Measurements from ENCODE around the gene LSM2. TPM values are rescaled to one million over a fixed set of nuclear protein-coding genes. Genes with fewer than 3 reads are reported as not detected.

LSM2 gene
- total and polyA plus RNA-seq, 9 of the 15 experiments (the other 6 are each of a cell fraction or from before 2014, with no cell fraction given), result 154 to 407 (median 223) TPM

DNA sequence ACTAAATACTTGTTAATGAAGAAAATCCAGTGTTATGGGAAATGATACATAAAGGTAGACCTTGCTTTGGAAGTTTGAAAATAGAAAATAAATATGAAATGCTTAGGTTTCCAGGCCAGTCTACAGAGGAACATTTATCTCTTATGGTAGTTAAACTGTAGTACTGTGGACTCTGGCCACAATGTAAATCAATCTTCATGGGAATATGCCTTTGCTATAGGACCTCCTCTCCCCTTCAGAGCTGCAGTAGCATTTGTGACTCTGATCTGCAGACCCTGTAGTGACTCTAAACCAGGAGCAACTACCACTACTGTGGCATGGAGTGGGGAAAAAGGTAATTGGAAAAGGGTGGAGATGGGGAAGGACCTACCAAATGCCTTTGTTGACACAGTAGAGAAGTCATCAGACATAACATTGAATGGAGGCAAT, 13.1 kb upstream of the LSM2 start:
- H3K36me3 ChIP-seq (ENCODE audit: control insufficient read depth, insufficient read depth, low read length), result peaks cover 23% of the 10 kb centered on the region
- ATAC-seq (no peak), FAIRE-seq (no peak), DNase-seq (ENCODE audit: extremely low read depth in 1 of 4, low spot score in 3 of 4) (peak in 1 of 4 experiments; percentile 49)
- peak overlapping the region; percentile 89 for H3K4me2 ChIP-seq (ENCODE audit: insufficient read depth, low read length)
- TF ChIP-seq ILF3 (IDR thresholded peaks at IDR 0.05; ENCODE audit: borderline replicate concordance) (no peak), NR2C2 (CRISPR knock-in tag; IDR thresholded peaks at IDR 0.05) (peak; percentile 46; the same call in 1 of the 2 replicates), NR2C2 (tag; IDR thresholded peaks at IDR 0.05) (no peak), FOXA3 (CRISPR knock-in tag; conservative IDR thresholded peaks at IDR 0.05 in 1 of 2, IDR thresholded peaks at IDR 0.05 in 1 of 2) (peak; percentile 87 to 95; a peak in 3 of 4 replicates), KAT7 (CRISPR knock-in tag; IDR thresholded peaks at IDR 0.05; ENCODE audit: borderline replicate concordance) (0 out of 2 replicates have a peak, but pooled peaks have one; percentile 29), TEAD2 (tag; IDR thresholded peaks at IDR 0.05) (no peak), PRMT5 (CRISPR knock-in tag; IDR thresholded peaks at IDR 0.05) (no peak), U2AF2 (optimal IDR thresholded peaks at IDR 0.05; ENCODE audit: low read depth, low read length) (no peak), FOSL1 (tag; conservative IDR thresholded peaks at IDR 0.05) (no peak), SUPT5H (IDR thresholded peaks at IDR 0.05) (no peak), ZNF551 (CRISPR knock-in tag; IDR thresholded peaks at IDR 0.05) (no peak), MAZ (CRISPR knock-in tag; conservative IDR thresholded peaks at IDR 0.05 in 1 of 2, IDR thresholded peaks at IDR 0.05 in 1 of 2) (0 out of 4 replicates have a peak, but pooled peaks of 1 of the 2 experiments have one; percentile 26)
- TF ChIP-seq, protein P1, sequence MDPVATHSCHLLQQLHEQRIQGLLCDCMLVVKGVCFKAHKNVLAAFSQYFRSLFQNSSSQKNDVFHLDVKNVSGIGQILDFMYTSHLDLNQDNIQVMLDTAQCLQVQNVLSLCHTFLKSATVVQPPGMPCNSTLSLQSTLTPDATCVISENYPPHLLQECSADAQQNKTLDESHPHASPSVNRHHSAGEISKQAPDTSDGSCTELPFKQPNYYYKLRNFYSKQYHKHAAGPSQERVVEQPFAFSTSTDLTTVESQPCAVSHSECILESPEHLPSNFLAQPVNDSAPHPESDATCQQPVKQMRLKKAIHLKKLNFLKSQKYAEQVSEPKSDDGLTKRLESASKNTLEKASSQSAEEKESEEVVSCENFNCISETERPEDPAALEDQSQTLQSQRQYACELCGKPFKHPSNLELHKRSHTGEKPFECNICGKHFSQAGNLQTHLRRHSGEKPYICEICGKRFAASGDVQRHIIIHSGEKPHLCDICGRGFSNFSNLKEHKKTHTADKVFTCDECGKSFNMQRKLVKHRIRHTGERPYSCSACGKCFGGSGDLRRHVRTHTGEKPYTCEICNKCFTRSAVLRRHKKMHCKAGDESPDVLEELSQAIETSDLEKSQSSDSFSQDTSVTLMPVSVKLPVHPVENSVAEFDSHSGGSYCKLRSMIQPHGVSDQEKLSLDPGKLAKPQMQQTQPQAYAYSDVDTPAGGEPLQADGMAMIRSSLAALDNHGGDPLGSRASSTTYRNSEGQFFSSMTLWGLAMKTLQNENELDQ (CRISPR knock-in tag; IDR thresholded peaks at IDR 0.05; ENCODE audit: borderline replicate concordance), result no peak
- TF ChIP-seq, protein P2, sequence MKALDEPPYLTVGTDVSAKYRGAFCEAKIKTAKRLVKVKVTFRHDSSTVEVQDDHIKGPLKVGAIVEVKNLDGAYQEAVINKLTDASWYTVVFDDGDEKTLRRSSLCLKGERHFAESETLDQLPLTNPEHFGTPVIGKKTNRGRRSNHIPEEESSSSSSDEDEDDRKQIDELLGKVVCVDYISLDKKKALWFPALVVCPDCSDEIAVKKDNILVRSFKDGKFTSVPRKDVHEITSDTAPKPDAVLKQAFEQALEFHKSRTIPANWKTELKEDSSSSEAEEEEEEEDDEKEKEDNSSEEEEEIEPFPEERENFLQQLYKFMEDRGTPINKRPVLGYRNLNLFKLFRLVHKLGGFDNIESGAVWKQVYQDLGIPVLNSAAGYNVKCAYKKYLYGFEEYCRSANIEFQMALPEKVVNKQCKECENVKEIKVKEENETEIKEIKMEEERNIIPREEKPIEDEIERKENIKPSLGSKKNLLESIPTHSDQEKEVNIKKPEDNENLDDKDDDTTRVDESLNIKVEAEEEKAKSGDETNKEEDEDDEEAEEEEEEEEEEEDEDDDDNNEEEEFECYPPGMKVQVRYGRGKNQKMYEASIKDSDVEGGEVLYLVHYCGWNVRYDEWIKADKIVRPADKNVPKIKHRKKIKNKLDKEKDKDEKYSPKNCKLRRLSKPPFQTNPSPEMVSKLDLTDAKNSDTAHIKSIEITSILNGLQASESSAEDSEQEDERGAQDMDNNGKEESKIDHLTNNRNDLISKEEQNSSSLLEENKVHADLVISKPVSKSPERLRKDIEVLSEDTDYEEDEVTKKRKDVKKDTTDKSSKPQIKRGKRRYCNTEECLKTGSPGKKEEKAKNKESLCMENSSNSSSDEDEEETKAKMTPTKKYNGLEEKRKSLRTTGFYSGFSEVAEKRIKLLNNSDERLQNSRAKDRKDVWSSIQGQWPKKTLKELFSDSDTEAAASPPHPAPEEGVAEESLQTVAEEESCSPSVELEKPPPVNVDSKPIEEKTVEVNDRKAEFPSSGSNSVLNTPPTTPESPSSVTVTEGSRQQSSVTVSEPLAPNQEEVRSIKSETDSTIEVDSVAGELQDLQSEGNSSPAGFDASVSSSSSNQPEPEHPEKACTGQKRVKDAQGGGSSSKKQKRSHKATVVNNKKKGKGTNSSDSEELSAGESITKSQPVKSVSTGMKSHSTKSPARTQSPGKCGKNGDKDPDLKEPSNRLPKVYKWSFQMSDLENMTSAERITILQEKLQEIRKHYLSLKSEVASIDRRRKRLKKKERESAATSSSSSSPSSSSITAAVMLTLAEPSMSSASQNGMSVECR (CRISPR knock-in tag; IDR thresholded peaks at IDR 0.05), result peak; percentile 25; the same call in 1 of the 2 replicates
- TF ChIP-seq, protein P3, sequence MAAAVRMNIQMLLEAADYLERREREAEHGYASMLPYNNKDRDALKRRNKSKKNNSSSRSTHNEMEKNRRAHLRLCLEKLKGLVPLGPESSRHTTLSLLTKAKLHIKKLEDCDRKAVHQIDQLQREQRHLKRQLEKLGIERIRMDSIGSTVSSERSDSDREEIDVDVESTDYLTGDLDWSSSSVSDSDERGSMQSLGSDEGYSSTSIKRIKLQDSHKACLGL (CRISPR knock-in tag; IDR thresholded peaks at IDR 0.05; ENCODE audit: borderline replicate concordance, poor library complexity, severe bottlenecking), result peak; percentile 22
- no peaks in the 10 kb centered on the region for H3K9me1 ChIP-seq (ENCODE audit: control insufficient read depth, insufficient read depth, low read length)
- 0 out of 2 replicates have a peak overlapping the region, but pooled peaks have one; percentile 10 for H2AFZ ChIP-seq (ENCODE audit: low read depth, low read length)
- intact Hi-C loops (cut with micrococcal nuclease), result loop anchor here (10.0 kb wide), 1 partner anchor 355 kb away; the partner anchor contains the start of genes AGPAT1 and RNF5
- peaks cover 16% of the 10 kb centered on the region for H4K20me1 ChIP-seq (replicated peaks; ENCODE audit: control insufficient read depth, insufficient read depth, low read length)
- in situ Hi-C loops (cut with MboI), result no loop called here
- H3K9me3 ChIP-seq (replicated peaks; ENCODE audit: control insufficient read depth, insufficient read depth, low read depth, low read length), result no peaks in the 10 kb centered on the region
- H3K27me3 ChIP-seq (ENCODE audit: control insufficient read depth in 2 of 2, insufficient read depth in 2 of 2, low read length in 2 of 2), result no peaks in the 10 kb centered on the region
- H3K9ac ChIP-seq (ENCODE audit: insufficient read depth in 1 of 2, low read depth in 2 of 2, low read length in 2 of 2), result peak overlapping the region; percentile 7 to 47; a peak in 3 of 4 replicates
- peaks cover 66% of the 10 kb centered on the region for H3K79me2 ChIP-seq (ENCODE audit: control insufficient read depth, insufficient read depth, low read length)
- CTCF ChIA-PET (ENCODE audit: low intra/inter-chr PET ratio), result no interaction called here
- H3K4me3 ChIP-seq, result no peak overlapping the region
- peak overlapping the region; percentile 57 for H3K27ac ChIP-seq (ENCODE audit: extremely low read depth, low read depth, low read length)
- BruUV-seq (replicated peaks), result no TSS peak
- H3K4me1 ChIP-seq (replicated peaks in 1 of 2; ENCODE audit: control insufficient read depth in 2 of 2, insufficient read depth in 2 of 2, low read length in 2 of 2), result peaks cover 43 to 47% of the 10 kb centered on the region in 2 experiments
- POLR2A ChIA-PET, result interaction anchor here (0.6 to 6.1 kb wide), 7 partner anchors 10 to 163 kb away, joined by 4 to 58 read pairs (median 4); partner anchors contain the start of genes C6orf47 and LSM2
